Prostate gland (tissue), 2 donors: ENCODE results near the gene BABAM2.

Experiments
- CTCF ChIP-seq, 4 experiments: fragments of 200-600 bp in 2 of 4; fragments of 450-650 bp in 2 of 4; sonication (generic) in 2 of 4; IDR thresholded peaks; 1 replicate in 3 of 4; 2 replicates in 1 of 4; pipeline ENCODE4 v1.5.1; 2016 to 2019; ENCODE audit warnings: antibody characterized with exemption in 4 of 4, mild to moderate bottlenecking in 2 of 4, moderate library complexity in 2 of 4
- POLR2A ChIP-seq: fragments of 450-650 bp; IDR thresholded peaks from one replicate; pipeline ENCODE4 v1.6.1; 2016; ENCODE audit warnings: antibody characterized with exemption, mild to moderate bottlenecking
- POLR2AphosphoS5 ChIP-seq: sonication (generic); formaldehyde crosslinking; IDR thresholded peaks from one replicate; pipeline ENCODE4 v1.6.1; 2017; ENCODE audit warnings: antibody characterized with exemption

- TF ChIP-seq CTCF (IDR thresholded peaks at IDR 0.05) (no peak), POLR2A (no peak), POLR2AphosphoS5 (no peak)
Measured at GRCh38 chr2:27885234-27885633, 5.3 kb upstream of the BABAM2 start.
